Subcutaneous abdominal adipose tissue (tissue), 5 donors: Measurements from ENCODE around the gene GRK4.
A peak's percentile ranks its signal among the peaks of the same experiment; 100 is the strongest.
"Not testable (repeated sequence)": the region's sequence is repeated elsewhere in the genome, so short reads cannot be mapped to it uniquely, and the experiment has no call there.

ENCODE experiments used
- H3K27ac ChIP-seq: one replicate; pipeline ENCODE4 v1.7.0; 2013; ENCODE audit warnings: low read depth, mild to moderate bottlenecking, inconsistent platforms, low read length, moderate library complexity
- H3K27me3 ChIP-seq, 5 donors: one replicate each; pipeline ENCODE4 v1.7.0; 2013; ENCODE audit warnings: low read length in 5 of 5, inconsistent platforms in 1 of 5; ENCODE audit not compliant: control insufficient read depth in 5 of 5, insufficient read depth in 4 of 5
- H3K36me3 ChIP-seq, 5 donors: one replicate each; pipeline ENCODE4 v1.7.0; 2013; ENCODE audit warnings: low read length in 5 of 5; ENCODE audit not compliant: control insufficient read depth in 5 of 5, insufficient read depth in 5 of 5
- H3K4me1 ChIP-seq, 5 donors: one replicate each; pipeline ENCODE4 v1.7.0; 2013; ENCODE audit warnings: low read length in 5 of 5, mild to moderate bottlenecking in 3 of 5, moderate library complexity in 1 of 5; ENCODE audit not compliant: control insufficient read depth in 5 of 5, insufficient read depth in 5 of 5
- H3K4me3 ChIP-seq, 5 donors: one replicate each; pipeline ENCODE4 v1.7.0; 2013; ENCODE audit warnings: low read length in 5 of 5, low read depth in 1 of 5
- H3K9ac ChIP-seq, 5 donors: one replicate each; pipeline ENCODE4 v1.7.0; 2013; ENCODE audit warnings: low read length in 5 of 5, mild to moderate bottlenecking in 4 of 5, moderate library complexity in 3 of 5
- H3K9me3 ChIP-seq, 5 donors: one replicate each; pipeline ENCODE4 v1.7.0; 2013; ENCODE audit warnings: low read length in 5 of 5; ENCODE audit not compliant: control insufficient read depth in 5 of 5
- donor health status: healthy.
- donor health status: healthy.
- donor health status: healthy.
- donor health status: healthy.
- donor health status: healthy.

The GRK4 gene

GRCh38 chr4:3046162-3046561 is 82.8 kb downstream of the GRK4 start:
- peaks cover 5 to 30% (median 17%) of the 10 kb centered on the region in 5 donors for H3K4me1 ChIP-seq
- H3K27ac ChIP-seq = no peak overlapping the region
- no peaks in the 10 kb centered on the region for H3K27me3 ChIP-seq
- no peaks in the 10 kb centered on the region for H3K36me3 ChIP-seq
- no peaks in the 10 kb centered on the region for H3K9me3 ChIP-seq
- no peak overlapping the region for H3K4me3 ChIP-seq
- no peak overlapping the region for H3K9ac ChIP-seq

- no peak overlapping the region for H3K27ac ChIP-seq
- H3K4me1 ChIP-seq = peaks cover 5 to 25% (median 13%) of the 10 kb centered on the region in 5 donors
- no peaks in the 10 kb centered on the region for H3K9me3 ChIP-seq
- no peak overlapping the region for H3K4me3 ChIP-seq
- no peaks in the 10 kb centered on the region for H3K27me3 ChIP-seq
- H3K36me3 ChIP-seq = no peaks in the 10 kb centered on the region
- H3K9ac ChIP-seq = no peak overlapping the region
Measured at GRCh38 chr4:3046623-3047022, 83.3 kb downstream of the GRK4 start.

- Histone ChIP-seq H3K36me3 (no peaks in the 10 kb centered on the region), H3K9ac (no peak overlapping the region), H3K9me3 (no peaks in the 10 kb centered on the region), H3K27ac (no peak overlapping the region), H3K4me3 (peak overlapping the region in 3 of 5 donors; percentile 27 to 50 (median 36)), H3K4me1 (peaks cover 0 to 14% (median 2%) of the 10 kb centered on the region in 5 donors), H3K27me3 (no peaks in the 10 kb centered on the region)
Measured at GRCh38 chr4:3047464-3048286, 84.3 kb downstream of the GRK4 start.

- H3K27ac ChIP-seq, H3K27me3 ChIP-seq, H3K36me3 ChIP-seq, H3K4me1 ChIP-seq, H3K9ac ChIP-seq, H3K4me3 ChIP-seq, H3K9me3 ChIP-seq: not testable (repeated sequence)
Measured at GRCh38 chr4:3051141-3051897, 87.9 kb downstream of the GRK4 start.

GRCh38 chr4:3054169-3054759 is 90.9 kb downstream of the GRK4 start:
- H3K9ac ChIP-seq = no peak overlapping the region
- H3K9me3 ChIP-seq = peaks cover 0 to 5% (median 0%) of the 10 kb centered on the region in 5 donors
- H3K36me3 ChIP-seq = no peaks in the 10 kb centered on the region
- H3K27me3 ChIP-seq = no peaks in the 10 kb centered on the region
- H3K4me3 ChIP-seq = no peak overlapping the region
- H3K27ac ChIP-seq = no peak overlapping the region
- peaks cover 0 to 7% (median 0%) of the 10 kb centered on the region in 5 donors for H3K4me1 ChIP-seq

- H3K4me1 ChIP-seq = peaks cover 0 to 7% (median 7%) of the 10 kb centered on the region in 5 donors
- no peak overlapping the region for H3K4me3 ChIP-seq
- no peak overlapping the region for H3K9ac ChIP-seq
- no peaks in the 10 kb centered on the region for H3K27me3 ChIP-seq
- no peak overlapping the region for H3K27ac ChIP-seq
- H3K9me3 ChIP-seq = peaks cover 0 to 5% (median 0%) of the 10 kb centered on the region in 5 donors
- no peaks in the 10 kb centered on the region for H3K36me3 ChIP-seq
Measured at GRCh38 chr4:3059943-3060342, 96.6 kb downstream of the GRK4 start.

- H3K9ac ChIP-seq = no peak overlapping the region
- H3K27me3 ChIP-seq = no peaks in the 10 kb centered on the region
- H3K27ac ChIP-seq = no peak overlapping the region
- no peak overlapping the region for H3K4me3 ChIP-seq
- no peaks in the 10 kb centered on the region for H3K36me3 ChIP-seq
- H3K9me3 ChIP-seq = peaks cover 0 to 4% (median 0%) of the 10 kb centered on the region in 5 donors
- peaks cover 0 to 7% (median 7%) of the 10 kb centered on the region in 5 donors for H3K4me1 ChIP-seq
Measured at GRCh38 chr4:3060946-3061345, 97.6 kb downstream of the GRK4 start.

GRCh38 chr4:3062471-3062870 is 99.1 kb downstream of the GRK4 start:
- no peaks in the 10 kb centered on the region for H3K27me3 ChIP-seq
- H3K4me3 ChIP-seq = no peak overlapping the region
- no peak overlapping the region for H3K27ac ChIP-seq
- H3K4me1 ChIP-seq = peaks cover 0 to 8% (median 7%) of the 10 kb centered on the region in 5 donors
- no peaks in the 10 kb centered on the region for H3K36me3 ChIP-seq
- no peak overlapping the region for H3K9ac ChIP-seq
- H3K9me3 ChIP-seq = no peaks in the 10 kb centered on the region

- Histone ChIP-seq H3K9me3 (no peaks in the 10 kb centered on the region), H3K27me3 (no peaks in the 10 kb centered on the region)
Measured at GRCh38 chr4:3065551-3065950, 102.2 kb downstream of the GRK4 start.

More at GRCh38 chr4:3065551-3065950, 102.2 kb downstream of the GRK4 start:
- H3K9ac ChIP-seq = no peak overlapping the region
- no peak overlapping the region for H3K27ac ChIP-seq
- no peak overlapping the region for H3K4me3 ChIP-seq
- H3K36me3 ChIP-seq = no peaks in the 10 kb centered on the region
- peaks cover 0 to 4% (median 0%) of the 10 kb centered on the region in 5 donors for H3K4me1 ChIP-seq
